ENCODE data around the gene CRKL. TPM values are rescaled to one million over a fixed set of nuclear protein-coding genes. Genes with fewer than 3 reads are reported as not detected.

Gene CRKL
- total RNA-seq, 1 donor from 2014 or later = 59.5 TPM

GRCh38 chr22:20999350-21000206 is 82.4 kb downstream of the CRKL start:
- H3K36me3 Mint-ChIP-seq (ENCODE audit: low read depth, unreplicated experiment) = peaks cover 3% of the 10 kb centered on the region
- no peaks in the 10 kb centered on the region for H3K27me3 Mint-ChIP-seq (ENCODE audit: low read depth, unreplicated experiment)
- DNase-seq (ENCODE audit: low read depth) (no peak), FAIRE-seq (no peak)
- H4K20me1 ChIP-seq (ENCODE audit: insufficient read depth, low read length) = peaks cover 27% of the 10 kb centered on the region
- H3K36me3 ChIP-seq (ENCODE audit: insufficient read depth, low read length) = no peaks in the 10 kb centered on the region
- no peak overlapping the region for H3K27ac ChIP-seq (ENCODE audit: low read depth, low read length)
- no peaks in the 10 kb centered on the region for H3K4me1 Mint-ChIP-seq (ENCODE audit: low read depth, unreplicated experiment)
- H3K27me3 ChIP-seq (ENCODE audit: insufficient read depth, low read length) = no peaks in the 10 kb centered on the region
- peaks cover 23% of the 10 kb centered on the region for H3K4me1 ChIP-seq (ENCODE audit: insufficient read depth, low read length)
- TF ChIP-seq EZH2 (IDR thresholded peaks at IDR 0.05; ENCODE audit: insufficient read depth, low read length) (no peak), CTCF (IDR thresholded peaks at IDR 0.05; ENCODE audit: insufficient read depth, low read depth, low read length) (no peak)
- H2AFZ ChIP-seq (ENCODE audit: low read depth, low read length) = no peak overlapping the region
- H3K9me3 Mint-ChIP-seq (ENCODE audit: unreplicated experiment) = no peaks in the 10 kb centered on the region
- H3K9me3 ChIP-seq (ENCODE audit: insufficient read depth, low read depth, low read length) = no peaks in the 10 kb centered on the region
- peaks cover 40% of the 10 kb centered on the region for H3K79me2 ChIP-seq (ENCODE audit: insufficient read depth, low read length)
- peak overlapping the region; percentile 96 for H3K4me2 ChIP-seq (ENCODE audit: low read length)
- no peak overlapping the region for H3K27ac Mint-ChIP-seq (ENCODE audit: unreplicated experiment)
- no peak overlapping the region for H3K4me3 ChIP-seq (ENCODE audit: insufficient read depth, low read depth, low read length)
- no peak overlapping the region for H3K4me3 Mint-ChIP-seq (ENCODE audit: unreplicated experiment)
- peak overlapping the region; percentile 95 for H3K9ac ChIP-seq (ENCODE audit: low read length)

GRCh38 chr22:21000207-21000986 is 83.2 kb downstream of the CRKL start:
- no peak for FAIRE-seq

More at GRCh38 chr22:21000207-21000986, 83.2 kb downstream of the CRKL start:
- peaks cover 23% of the 10 kb centered on the region for H3K4me1 ChIP-seq (ENCODE audit: insufficient read depth, low read length)
- no peaks in the 10 kb centered on the region for H3K9me3 ChIP-seq (ENCODE audit: insufficient read depth, low read depth, low read length)
- H3K36me3 ChIP-seq (ENCODE audit: insufficient read depth, low read length) = no peaks in the 10 kb centered on the region
- peaks cover 40% of the 10 kb centered on the region for H3K79me2 ChIP-seq (ENCODE audit: insufficient read depth, low read length)
- peak overlapping the region; percentile 96 for H3K4me2 ChIP-seq (ENCODE audit: low read length)
- no peak for TF ChIP-seq EZH2 (IDR thresholded peaks at IDR 0.05; ENCODE audit: insufficient read depth, low read length)
- TF ChIP-seq CTCF (IDR thresholded peaks at IDR 0.05; ENCODE audit: insufficient read depth, low read depth, low read length) = no peak
- peaks cover 27% of the 10 kb centered on the region for H4K20me1 ChIP-seq (ENCODE audit: insufficient read depth, low read length)
- H3K4me1 Mint-ChIP-seq (ENCODE audit: low read depth, unreplicated experiment) = no peaks in the 10 kb centered on the region
- peak overlapping the region; percentile 95 for H3K9ac ChIP-seq (ENCODE audit: low read length)
- no peaks in the 10 kb centered on the region for H3K27me3 Mint-ChIP-seq (ENCODE audit: low read depth, unreplicated experiment)
- H3K27me3 ChIP-seq (ENCODE audit: insufficient read depth, low read length) = no peaks in the 10 kb centered on the region
- H2AFZ ChIP-seq (ENCODE audit: low read depth, low read length) = no peak overlapping the region
- H3K4me3 ChIP-seq (ENCODE audit: insufficient read depth, low read depth, low read length) = peak overlapping the region; percentile 68
- no peak overlapping the region for H3K27ac ChIP-seq (ENCODE audit: low read depth, low read length)
- H3K4me3 Mint-ChIP-seq (ENCODE audit: unreplicated experiment) = peak overlapping the region; percentile 95
- H3K36me3 Mint-ChIP-seq (ENCODE audit: low read depth, unreplicated experiment) = peaks cover 3% of the 10 kb centered on the region
- H3K9me3 Mint-ChIP-seq (ENCODE audit: unreplicated experiment) = no peaks in the 10 kb centered on the region
- no peak for DNase-seq (ENCODE audit: low read depth)
- H3K27ac Mint-ChIP-seq (ENCODE audit: unreplicated experiment) = peak overlapping the region; percentile 72

Measured in astrocyte (in vitro differentiated cells and primary cell).